A549 (cell line): ENCODE results near the gene ANKRD55.

Source experiments
- CTCF ChIP-seq: fragments of >200 bp; sonication (Bioruptor Twin); formaldehyde crosslinking; IDR thresholded peaks from 3 replicates; pipeline ENCODE4 v1.5.1; 2016
- EP300 ChIP-seq, 2 experiments: fragments of >200 bp; sonication (Bioruptor Twin); formaldehyde crosslinking; IDR thresholded peaks; 2 replicates in 1 of 2; 3 replicates in 1 of 2; pipeline ENCODE4 v1.6.1; 2016 to 2017
- RAD21 ChIP-seq, 2 experiments: fragments of >200 bp in 1 of 2; sonication (Bioruptor Twin) in 1 of 2; formaldehyde crosslinking in 1 of 2; IDR thresholded peaks in 1 of 2; conservative IDR thresholded peaks in 1 of 2; 2 replicates in 1 of 2; 3 replicates in 1 of 2; pipeline ENCODE4 v1.6.1; 2012 to 2018; ENCODE audit warnings: inconsistent platforms in 1 of 2

GRCh38 chr5:56250011-56250410 is 16.9 kb upstream of the ANKRD55 start:
- TF ChIP-seq CTCF = no peak
- TF ChIP-seq EP300 (IDR thresholded peaks at IDR 0.05) = no peak
- no peak for TF ChIP-seq RAD21 (conservative IDR thresholded peaks at IDR 0.05 in 1 of 2, IDR thresholded peaks at IDR 0.05 in 1 of 2)
